ENCODE data around the gene MECP2. TPM values are rescaled to one million over a fixed set of nuclear protein-coding genes. Genes with fewer than 3 reads are reported as not detected.

Gene MECP2
- polyA plus RNA-seq, 2 of the 4 experiments (the other 2 are of a cell fraction) = 17.7 to 19.2 TPM

GRCh38 chrX:154135458-154136229 is 38.1 kb upstream of the MECP2 start:
- POLR2A ChIA-PET = no interaction called here
- Histone ChIP-seq H3K27ac (no peak overlapping the region), H3K4me3 (no peak overlapping the region), H3K4me2 (no peak overlapping the region), H3K9me3 (no peaks in the 10 kb centered on the region), H3K4me1 (no peaks in the 10 kb centered on the region)
- DNase-seq (ENCODE audit: low read depth in 1 of 2, low spot score in 1 of 2) (no peak), FAIRE-seq (no peak), ATAC-seq (no peak)
- CTCF ChIA-PET = interaction anchor here (1.0 to 2.3 kb wide), 8 partner anchors 10 to 193 kb away, joined by 4 to 11 read pairs (median 4); no protein-coding TSS in a partner anchor
- no peak for TF ChIP-seq RFX5 (IDR thresholded peaks at IDR 0.05)
- TF ChIP-seq NPAS2 (CRISPR knock-in tag; IDR thresholded peaks at IDR 0.05; ENCODE audit: borderline replicate concordance) = no peak
- no peak for TF ChIP-seq ZFP36 (IDR thresholded peaks at IDR 0.05; ENCODE audit: borderline replicate concordance, partially characterized antibody)
- no peak for TF ChIP-seq RARB (CRISPR knock-in tag; IDR thresholded peaks at IDR 0.05)
- no peak for TF ChIP-seq MAZ (IDR thresholded peaks at IDR 0.05; ENCODE audit: borderline replicate concordance, low read depth, low read length)
- TF ChIP-seq HOXB5 (CRISPR knock-in tag; IDR thresholded peaks at IDR 0.05) = no peak
- TF ChIP-seq ESRRA (IDR thresholded peaks at IDR 0.05; ENCODE audit: borderline replicate concordance, low read length) = no peak
- TF ChIP-seq MAFK (IDR thresholded peaks at IDR 0.05; ENCODE audit: partially characterized antibody) = no peak
- TF ChIP-seq E2F6 (IDR thresholded peaks at IDR 0.05; ENCODE audit: borderline replicate concordance, low read depth) = no peak
- TF ChIP-seq REST (IDR thresholded peaks at IDR 0.05) = no peak
- TF ChIP-seq HMGXB4 (CRISPR knock-in tag; IDR thresholded peaks at IDR 0.05; ENCODE audit: borderline replicate concordance) = no peak
- no peak for TF ChIP-seq TFCP2L1 (CRISPR knock-in tag; IDR thresholded peaks at IDR 0.05)
- TF ChIP-seq FOXS1 (CRISPR knock-in tag; IDR thresholded peaks at IDR 0.05) = no peak
- no peak for TF ChIP-seq RNF2 (IDR thresholded peaks at IDR 0.05; ENCODE audit: borderline replicate concordance, low read depth)
- TF ChIP-seq FOSL2 (IDR thresholded peaks at IDR 0.05) = no peak
- no peak for TF ChIP-seq FOSL2 (CRISPR knock-in tag; IDR thresholded peaks at IDR 0.05)
- TF ChIP-seq RCOR1 (IDR thresholded peaks at IDR 0.05; ENCODE audit: low read depth, low read length) = no peak
- no peak for TF ChIP-seq HES2 (IDR thresholded peaks at IDR 0.05)
- TF ChIP-seq HDAC2 (IDR thresholded peaks at IDR 0.05) = no peak
- TF ChIP-seq NFE2L2 (conservative IDR thresholded peaks at IDR 0.05; ENCODE audit: low read length) = no peak
- TF ChIP-seq HOXB13 (CRISPR knock-in tag; IDR thresholded peaks at IDR 0.05; ENCODE audit: low read depth) = no peak
- WGBS (ENCODE audit: missing lambda C conversion rate) = 56% methylated on average over 7 of the region's 7 CpGs
